HepG2 (cell line): Measurements from ENCODE around the gene CPED1. TPM values are rescaled to one million over a fixed set of nuclear protein-coding genes. Genes with fewer than 3 reads are reported as not detected.

Experiments used
- AGO1 ChIP-seq: fragments of 200-400 bp; formaldehyde crosslinking; IDR thresholded peaks from 2 replicates; pipeline ENCODE4 v1.6.1; 2017; ENCODE audit warnings: mild to moderate bottlenecking, low read depth, low read length, moderate library complexity; ENCODE audit not compliant: poor library complexity, severe bottlenecking
- ARID4A ChIP-seq: sonication (generic); formaldehyde crosslinking; IDR thresholded peaks from 2 replicates; pipeline ENCODE4 v1.5.0; 2020; ENCODE audit warnings: mild to moderate bottlenecking, missing genetic modification reagents, borderline replicate concordance
- ATM ChIP-seq: fragments of 450-650 bp; IDR thresholded peaks from 2 replicates; pipeline ENCODE4 v1.7.1; 2017; ENCODE audit warnings: mild to moderate bottlenecking, borderline replicate concordance
- DNMT3B ChIP-seq: conservative IDR thresholded peaks from 2 replicates; pipeline ENCODE4 v1.6.1; 2016; ENCODE audit warnings: missing biosample characterization, control low read depth
- HNRNPLL ChIP-seq: fragments of 200-400 bp; formaldehyde crosslinking; IDR thresholded peaks from 2 replicates; pipeline ENCODE4 v1.6.1; 2017; ENCODE audit warnings: mild to moderate bottlenecking, low read depth, low read length; ENCODE audit not compliant: poor library complexity, severe bottlenecking
- HOXA3 ChIP-seq: sonication (generic); formaldehyde crosslinking; IDR thresholded peaks from 2 replicates; pipeline ENCODE4 v1.5.0; 2020; ENCODE audit warnings: missing genetic modification reagents
- LBX2 ChIP-seq: sonication (generic); formaldehyde crosslinking; IDR thresholded peaks from 2 replicates; pipeline ENCODE4 v1.5.0; 2020; ENCODE audit warnings: missing genetic modification reagents, mild to moderate bottlenecking, borderline replicate concordance
- MEIS1 ChIP-seq: sonication (generic); formaldehyde crosslinking; IDR thresholded peaks from 2 replicates; pipeline ENCODE4 v1.9.0; 2021; ENCODE audit warnings: mild to moderate bottlenecking, missing genetic modification reagents, moderate library complexity, borderline replicate concordance
- MEIS2 ChIP-seq: sonication (generic); formaldehyde crosslinking; IDR thresholded peaks from 2 replicates; pipeline ENCODE4 v1.9.0; 2021; ENCODE audit warnings: mild to moderate bottlenecking, missing genetic modification reagents
- MYNN ChIP-seq: sonication (generic); formaldehyde crosslinking; IDR thresholded peaks from 2 replicates; pipeline ENCODE4 v1.4.0; 2020; ENCODE audit warnings: mild to moderate bottlenecking, low read depth, missing genetic modification reagents
- PCBP1 ChIP-seq: fragments of 200-400 bp; formaldehyde crosslinking; IDR thresholded peaks from 2 replicates; pipeline ENCODE4 v1.6.1; 2017; ENCODE audit warnings: mild to moderate bottlenecking, low read depth, low read length, borderline replicate concordance
- SRSF9 ChIP-seq: fragments of 200-400 bp; formaldehyde crosslinking; IDR thresholded peaks from 2 replicates; pipeline ENCODE4 v1.6.1; 2018; ENCODE audit warnings: borderline replicate concordance, mild to moderate bottlenecking, low read depth, low read length; ENCODE audit not compliant: insufficient read depth, poor library complexity, severe bottlenecking
- TEAD2 ChIP-seq: sonication (generic); formaldehyde crosslinking; IDR thresholded peaks from 2 replicates; pipeline ENCODE4 v1.9.0; 2021; ENCODE audit warnings: missing genetic modification reagents
- ZNF136 ChIP-seq: sonication (generic); formaldehyde crosslinking; IDR thresholded peaks from 2 replicates; pipeline ENCODE4 v1.8.1; 2022; ENCODE audit warnings: low read depth, mild to moderate bottlenecking, moderate library complexity, missing genetic modification reagents
- ZNF276 ChIP-seq: sonication (generic); formaldehyde crosslinking; IDR thresholded peaks from 2 replicates; pipeline ENCODE4 v1.4.0; 2020; ENCODE audit warnings: mild to moderate bottlenecking, low read depth, missing genetic modification reagents
- ZNF337 ChIP-seq: sonication (generic); formaldehyde crosslinking; IDR thresholded peaks from 2 replicates; pipeline ENCODE4 v1.5.1; 2020; ENCODE audit warnings: missing genetic modification reagents, low read depth, mild to moderate bottlenecking, borderline replicate concordance
- ZNF362 ChIP-seq: sonication (generic); formaldehyde crosslinking; IDR thresholded peaks from 2 replicates; pipeline ENCODE4 v1.4.0; 2020; ENCODE audit warnings: missing genetic modification reagents, mild to moderate bottlenecking, borderline replicate concordance
- ZNF484 ChIP-seq: sonication (generic); formaldehyde crosslinking; IDR thresholded peaks from 2 replicates; pipeline ENCODE4 v1.5.1; 2020; ENCODE audit warnings: mild to moderate bottlenecking, low read depth, missing genetic modification reagents, borderline replicate concordance
- ZNF501 ChIP-seq: sonication (generic); formaldehyde crosslinking; IDR thresholded peaks from 2 replicates; pipeline ENCODE4 v1.5.1; 2020; ENCODE audit warnings: mild to moderate bottlenecking, moderate library complexity, missing genetic modification reagents
- ZNF549 ChIP-seq: sonication (generic); formaldehyde crosslinking; IDR thresholded peaks from 2 replicates; pipeline ENCODE4 v1.5.0; 2020; ENCODE audit warnings: missing genetic modification reagents
- ZNF629 ChIP-seq: sonication (generic); formaldehyde crosslinking; conservative IDR thresholded peaks from 2 replicates; pipeline ENCODE4 v1.5.0; 2020; ENCODE audit warnings: missing genetic modification reagents
- polyA plus RNA-seq, 8 experiments: library from polyadenylated mRNA; depleted of rRNA in 3 of 8; stranded (reverse) in 7 of 8; unstranded in 1 of 8; fragments of >200 nt; fragmentation: Illumina TruSeq in 4 of 8; extraction: Trizol in 4 of 8; gene quantifications; 2 replicates each; pipeline versions ENCODE4 v1.2.1 to v1.2.3, GENCODE V29; 2011 to 2016; ENCODE audit warnings: low read depth in 4 of 8, missing spikeins in 1 of 8, mixed read lengths in 1 of 8; ENCODE audit not compliant: insufficient read depth in 1 of 8
- total RNA-seq, 5 experiments: library from RNA; depleted of rRNA; stranded (reverse); fragments of >200 nt; fragmentation: Illumina TruSeq; extraction: Trizol; gene quantifications; 2 replicates each; pipeline ENCODE4 v1.2.3, GENCODE V29; 2016; ENCODE audit warnings: low read depth in 1 of 5

CPED1 gene
- total and polyA plus RNA-seq, 2 of the 13 experiments (the other 11 are each of a cell fraction or from before 2014, with no cell fraction given) = 11.5 to 27.0 TPM

- peak; percentile 100 for TF ChIP-seq ZNF362 (CRISPR knock-in tag)
- peak; percentile 80 for TF ChIP-seq HNRNPLL
- TF ChIP-seq TEAD2 (CRISPR knock-in tag) = no peak
- no peak for TF ChIP-seq ZNF549 (CRISPR knock-in tag)
- TF ChIP-seq ZNF337 (CRISPR knock-in tag) = 0 out of 2 replicates have a peak, but pooled peaks have one; percentile 20
- no peak for TF ChIP-seq ZNF629 (CRISPR knock-in tag)
- TF ChIP-seq ZNF484 (CRISPR knock-in tag) = no peak
- TF ChIP-seq ATM = no peak
- peak; percentile 63; the same call in 1 of the 2 replicates for TF ChIP-seq ARID4A (CRISPR knock-in tag)
- TF ChIP-seq ZNF501 (CRISPR knock-in tag) = no peak
- peak; percentile 98 for TF ChIP-seq MEIS1 (CRISPR knock-in tag)
- no peak for TF ChIP-seq MYNN (CRISPR knock-in tag)
- peak; percentile 70; the same call in 1 of the 2 replicates for TF ChIP-seq PCBP1
- TF ChIP-seq AGO1 = peak; percentile 63
- peak; percentile 100 for TF ChIP-seq MEIS2 (CRISPR knock-in tag)
- no peak for TF ChIP-seq LBX2 (CRISPR knock-in tag)
- no peak for TF ChIP-seq SRSF9
- TF ChIP-seq ZNF276 (CRISPR knock-in tag) = no peak
- TF ChIP-seq ZNF136 (CRISPR knock-in tag) = no peak
- TF ChIP-seq DNMT3B (CRISPR knock-in tag) = no peak
- TF ChIP-seq HOXA3 = peak; percentile 83
These were observed 37.8 kb upstream of the CPED1 start, which contains the start of gene ING3 (continued) for GRCh38 chr7:120950539-120951308.
